GM12878 (cell line): ENCODE measurements around the gene LYPD5. TPM values are rescaled to one million over a fixed set of nuclear protein-coding genes. Genes with fewer than 3 reads are reported as not detected.

Experiments used
- BACH1 ChIP-seq: fragments of 450-650 bp; IDR thresholded peaks from 2 replicates; pipeline ENCODE4 v1.6.1; 2017; ENCODE audit warnings: mild to moderate bottlenecking, borderline replicate concordance
- BHLHE40 ChIP-seq, 2 experiments: fragments of 450-650 bp in 1 of 2; IDR thresholded peaks; 2 replicates each; pipeline ENCODE4 v1.6.1; 2011 to 2017; ENCODE audit warnings: low read depth in 2 of 2, borderline replicate concordance in 1 of 2, improper control_type of control experiment in 1 of 2, low read length in 1 of 2, mild to moderate bottlenecking in 1 of 2
- CUX1 ChIP-seq: IDR thresholded peaks from 2 replicates; pipeline ENCODE4 v1.6.1; 2012; ENCODE audit warnings: improper control_type of control experiment, low read depth, low read length; ENCODE audit not compliant: insufficient replicate concordance
- E4F1 ChIP-seq: fragments of 450-650 bp; IDR thresholded peaks from 2 replicates; pipeline ENCODE4 v1.6.1; 2018; ENCODE audit warnings: borderline replicate concordance, mild to moderate bottlenecking; ENCODE audit not compliant: partially characterized antibody
- EP300 ChIP-seq, 2 experiments: fragments of 150-350 bp in 1 of 2; IDR thresholded peaks; 2 replicates each; pipeline ENCODE4 v1.6.1; 2011 to 2012; ENCODE audit warnings: low read depth in 2 of 2, low read length in 2 of 2, borderline replicate concordance in 1 of 2, improper control_type of control experiment in 1 of 2, inconsistent platforms in 1 of 2; ENCODE audit not compliant: control insufficient read depth in 1 of 2
- HCFC1 ChIP-seq: fragments of 150-350 bp; IDR thresholded peaks from 2 replicates; pipeline ENCODE4 v1.6.1; 2014; ENCODE audit warnings: low read length
- HDAC2 ChIP-seq: fragments of 200-600 bp; sonication (generic); IDR thresholded peaks from 2 replicates; pipeline ENCODE4 v1.6.1; 2017
- HDAC6 ChIP-seq: fragments of 200-600 bp; sonication (generic); IDR thresholded peaks from one replicate; pipeline ENCODE4 v1.8.0; 2017; ENCODE audit warnings: antibody characterized with exemption; ENCODE audit not compliant: unreplicated experiment
- IRF3 ChIP-seq: fragments of 450-650 bp; IDR thresholded peaks from 2 replicates; pipeline ENCODE4 v1.6.1; 2014; ENCODE audit warnings: mild to moderate bottlenecking
- KAT2A ChIP-seq: conservative IDR thresholded peaks from 2 replicates; pipeline ENCODE4 v1.6.1; 2011; ENCODE audit warnings: low read depth, low read length; ENCODE audit not compliant: control insufficient read depth
- KLF5 ChIP-seq: fragments of 450-650 bp; IDR thresholded peaks from 2 replicates; pipeline ENCODE4 v1.6.1; 2014; ENCODE audit warnings: mild to moderate bottlenecking; ENCODE audit not compliant: partially characterized antibody
- NR2C2 ChIP-seq: IDR thresholded peaks from 2 replicates; pipeline ENCODE4 v1.6.1; 2011; ENCODE audit warnings: borderline replicate concordance, low read depth; ENCODE audit not compliant: control insufficient read depth, insufficient read length
- SUPT20H ChIP-seq: IDR thresholded peaks from 2 replicates; pipeline ENCODE4 v1.6.1; 2011; ENCODE audit warnings: low read depth, mild to moderate bottlenecking, low read length, moderate library complexity, borderline replicate concordance; ENCODE audit not compliant: control insufficient read depth
- YY1 ChIP-seq: IDR thresholded peaks from 2 replicates; pipeline ENCODE4 v1.6.1; 2011; ENCODE audit warnings: low read depth, mild to moderate bottlenecking, low read length
- ZNF622 ChIP-seq: fragments of 450-650 bp; IDR thresholded peaks from 2 replicates; pipeline ENCODE4 v1.6.1; 2017; ENCODE audit warnings: mild to moderate bottlenecking, inconsistent platforms
- ZNF687 ChIP-seq: fragments of 450-650 bp; IDR thresholded peaks from 2 replicates; pipeline ENCODE4 v1.6.1; 2017; ENCODE audit warnings: mild to moderate bottlenecking, moderate library complexity
- polyA plus RNA-seq, 11 experiments: library from polyadenylated mRNA; depleted of rRNA in 4 of 11; unstranded in 6 of 11; stranded (reverse) in 5 of 11; fragments of >200 nt; fragmentation: Nextera tagmentation in 4 of 11; fragmentation: Illumina TruSeq in 1 of 11; extraction: Ambion mirVana in 4 of 11; extraction: Trizol in 1 of 11; gene quantifications; 1 replicate in 1 of 11; 2 replicates in 10 of 11; pipeline versions ENCODE4 v1.2.1 to v1.2.3, GENCODE V29; 2011 to 2016; ENCODE audit warnings: inconsistent platforms in 2 of 11, missing spikeins in 2 of 11, low read depth in 1 of 11
- total RNA-seq, 4 experiments: library from RNA; depleted of rRNA in 3 of 4; stranded (reverse); fragments of >200 nt in 3 of 4; fragmentation: Illumina TruSeq in 1 of 4; extraction: Trizol in 1 of 4; gene quantifications; 2 replicates each; pipeline versions ENCODE4 v1.2.1 to v1.2.3, GENCODE V29; 2013 to 2021

LYPD5 gene
- total and polyA plus RNA-seq, 10 of the 15 experiments (the other 5 are each of a cell fraction or from before 2014, with no cell fraction given), result 0.04 to 2.2 (median 0.69) TPM; not detected in 1

GRCh38 chr19:43779147-43779819 lies 23.0 kb downstream of the LYPD5 start (continued):
- no peak for TF ChIP-seq E4F1
- no peak for TF ChIP-seq IRF3
- TF ChIP-seq EP300 (IDR thresholded peaks at IDR 0.05; ENCODE audit: borderline replicate concordance in 1 of 2, control insufficient read depth in 1 of 2, low read depth in 2 of 2, low read length in 2 of 2), result no peak
- TF ChIP-seq KLF5, result no peak
- no peak for TF ChIP-seq HDAC6
- peak; percentile 46; the same call in 1 of the 2 replicates for TF ChIP-seq BACH1
- TF ChIP-seq HCFC1, result no peak
- TF ChIP-seq KAT2A, result no peak
- TF ChIP-seq SUPT20H, result no peak
- peak; percentile 62 for TF ChIP-seq ZNF687
- no peak for TF ChIP-seq CUX1
- TF ChIP-seq YY1, result 0 out of 2 replicates have a peak, but pooled peaks have one; percentile 28
- no peak for TF ChIP-seq ZNF622
- TF ChIP-seq NR2C2, result no peak
- no peak for TF ChIP-seq HDAC2
- no peak for TF ChIP-seq BHLHE40 (IDR thresholded peaks at IDR 0.05; ENCODE audit: borderline replicate concordance in 1 of 2, low read depth in 2 of 2, low read length in 1 of 2)
